HG02759 (cell line): ENCODE results near the gene ANKIB1.

Experiments
- ATAC-seq: cut with Tn5 transposase; IDR thresholded peaks from one replicate; pipeline ENCODE4 v1.9.1; 2021; ENCODE audit warnings: mild to moderate bottlenecking, moderate library complexity; ENCODE audit not compliant: unreplicated experiment

Gene ANKIB1

DNA sequence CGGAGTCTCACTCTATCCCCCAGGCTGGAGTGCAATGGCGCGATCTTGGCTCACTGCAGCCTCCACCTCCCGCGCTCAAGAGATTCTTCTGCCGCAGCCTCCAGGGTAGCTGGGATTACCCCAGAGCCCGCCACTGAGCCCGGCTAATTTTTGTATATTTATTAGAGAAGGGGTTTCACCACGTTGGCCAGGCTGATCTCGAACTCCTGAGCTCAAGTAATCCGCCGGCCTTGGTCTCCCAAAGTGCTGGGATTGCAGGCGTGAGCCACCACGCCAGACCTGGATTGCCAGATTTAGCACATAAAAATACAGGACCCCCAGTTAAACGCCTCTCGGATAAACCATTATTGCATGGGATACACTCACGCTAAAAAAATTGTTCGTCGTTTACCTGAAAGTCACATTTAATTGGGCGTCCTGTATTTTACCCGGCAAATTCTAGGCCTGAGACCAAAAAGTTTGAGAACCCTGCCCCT, 201.1 kb downstream of the ANKIB1 start:
- ATAC-seq, result no peak

DNA sequence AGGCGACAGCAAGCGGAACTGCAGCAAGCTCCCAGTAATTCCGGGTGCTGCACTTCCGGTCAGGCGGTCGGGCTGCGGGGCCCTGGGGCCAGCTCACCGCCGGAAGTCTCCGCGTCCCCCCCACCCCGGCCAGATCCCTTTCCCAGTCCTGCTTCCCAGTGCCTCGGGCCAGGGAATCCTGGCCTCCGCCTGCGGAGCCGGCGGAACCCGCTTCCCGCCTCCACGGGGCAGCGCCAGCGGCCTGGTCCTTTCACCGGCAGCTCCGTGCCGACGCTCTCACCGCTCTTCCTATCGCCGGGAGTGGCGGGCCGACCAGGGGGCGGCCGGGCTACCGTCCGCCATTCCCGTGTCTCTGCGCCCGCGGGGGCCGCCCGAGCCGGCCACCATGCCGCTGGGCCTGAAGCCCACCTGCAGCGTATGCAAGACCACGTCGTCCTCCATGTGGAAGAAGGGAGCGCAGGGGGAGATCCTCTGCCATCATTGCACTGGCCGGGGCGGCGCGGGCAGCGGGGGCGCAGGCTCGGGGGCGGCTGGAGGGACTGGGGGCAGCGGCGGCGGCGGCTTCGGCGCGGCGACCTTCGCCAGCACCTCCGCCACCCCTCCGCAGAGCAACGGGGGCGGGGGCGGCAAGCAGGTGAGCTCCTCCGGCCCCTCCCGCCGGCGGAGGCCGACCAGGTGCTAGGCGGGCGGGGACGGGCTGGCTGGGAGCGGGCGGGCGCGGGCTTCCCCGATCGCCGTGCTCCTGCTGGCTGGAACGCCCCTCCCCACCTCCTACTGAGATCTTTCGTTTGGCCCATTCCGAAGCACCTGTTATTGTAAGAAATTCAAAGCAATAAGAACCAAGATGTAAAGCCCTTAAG, 201.8 kb downstream of the ANKIB1 start, which contains the start of gene GATAD1:
Gene GATAD1 (plus strand): TSS at position 138 of the 860 bp plus-strand sequence. CDS start 248 bp downstream, at position 386.
- ATAC-seq, result peak; percentile 91

GRCh38 chr7:92448205-92448747, 202.5 kb downstream of the ANKIB1 start:
- ATAC-seq, result peak; percentile 47
